ENCODE data around the gene SPRR1B.
"Not testable (repeated sequence)": the region's sequence is repeated elsewhere in the genome, so short reads cannot be mapped to it uniquely, and the experiment has no call there.

SPRR1B gene

GRCh38 chr1:153040950-153041631 is 10.1 kb downstream of the SPRR1B start, which contains the start of gene SPRR2D:
SPRR2D (minus strand) TSS chr1:153041120; CDS start chr1:153040346, 774 bp downstream.
- no peak for DNase-seq

- DNase-seq: no peak
Measured at GRCh38 chr1:153049211-153049610, 18.2 kb downstream of the SPRR1B start.

- not testable (repeated sequence) for DNase-seq
Measured at GRCh38 chr1:153056111-153056510, 25.1 kb downstream of the SPRR1B start.

GRCh38 chr1:153057375-153057774 is 26.4 kb downstream of the SPRR1B start, which contains the start of gene SPRR2A:
SPRR2A (minus strand) TSS chr1:153057512; CDS start chr1:153056735, 777 bp downstream.
- DNase-seq: no peak

GRCh38 chr1:153058154-153058553 is 27.2 kb downstream of the SPRR1B start:
- DNase-seq: no peak

GRCh38 chr1:153058826-153059784 is 28.1 kb downstream of the SPRR1B start:
- no peak for DNase-seq

- DNase-seq: no peak
Measured at GRCh38 chr1:153070243-153070642, 39.2 kb downstream of the SPRR1B start.

GRCh38 chr1:153071511-153071910 is 40.5 kb downstream of the SPRR1B start, which contains the start of gene SPRR2B:
SPRR2B (minus strand) TSS chr1:153071611; CDS start chr1:153070839, 772 bp downstream.
- no peak for DNase-seq

- DNase-seq: no peak
Measured at GRCh38 chr1:153072806-153073726, 42.1 kb downstream of the SPRR1B start.

- DNase-seq: no peak
Measured at GRCh38 chr1:153081736-153082135, 50.7 kb downstream of the SPRR1B start.
